IMR-90 (cell line): ENCODE data around the gene CHST6. TPM values are rescaled to one million over a fixed set of nuclear protein-coding genes. Genes with fewer than 3 reads are reported as not detected.

Experiments
- ATAC-seq: fragments of 200-7000 bp; cut with Tn5 transposase; 2 replicates; pipeline ENCODE4 v1.9.1; 2020; ENCODE audit warnings: low read depth, mild to moderate bottlenecking, moderate library complexity
- BruUV-seq: library from RNA; stranded (reverse); fragments of 400-500 nt; replicated peaks from 2 replicates; lab custom pipeline; 2021; lab: Mats Ljungman, UMichigan
- CTCF ChIA-PET: fragments of 300-600 bp; formaldehyde crosslinking; extraction: SDS; loops from one replicate; lab custom pipeline; 2021; ENCODE audit warnings: antibody characterized with exemption; lab: Yijun Ruan, JAX
- POLR2A ChIA-PET: fragments of 300-600 bp; sonication (Branson Sonifier 250); formaldehyde crosslinking; loops from one replicate; lab custom pipeline; 2022; ENCODE audit warnings: antibody characterized with exemption; ENCODE audit not compliant: unreplicated experiment; lab: Charles Lee
- DNase-seq: peaks from one replicate; pipeline ENCODE4 v3.0.0; 2013
- H2AFZ ChIP-seq: replicated peaks from 2 replicates; pipeline ENCODE3; 2013; ENCODE audit warnings: low read length, mild to moderate bottlenecking; ENCODE audit not compliant: poor library complexity
- H2AK5ac ChIP-seq: 2 replicates; pipeline ENCODE4 v1.6.1; 2013; ENCODE audit warnings: low read depth, low read length, inconsistent platforms
- H2AK9ac ChIP-seq: replicated peaks from 2 replicates; pipeline ENCODE3; 2013; ENCODE audit warnings: mild to moderate bottlenecking, low read depth, low read length, moderate library complexity; ENCODE audit not compliant: poor library complexity
- H2BK120ac ChIP-seq: 2 replicates; pipeline ENCODE4 v1.6.1; 2013; ENCODE audit warnings: low read depth, low read length, inconsistent platforms
- H2BK15ac ChIP-seq: 3 replicates; pipeline ENCODE4 v1.6.1; 2013; ENCODE audit warnings: low read depth, low read length, inconsistent platforms
- H2BK20ac ChIP-seq: 2 replicates; pipeline ENCODE4 v1.6.1; 2013; ENCODE audit warnings: low read depth, mild to moderate bottlenecking, inconsistent platforms, low read length, moderate library complexity
- H2BK5ac ChIP-seq: 2 replicates; pipeline ENCODE4 v1.6.1; 2013; ENCODE audit warnings: mild to moderate bottlenecking, low read depth, low read length, inconsistent platforms; ENCODE audit not compliant: poor library complexity, severe bottlenecking
- H3K14ac ChIP-seq: replicated peaks from 2 replicates; pipeline ENCODE4 v1.6.1; 2013; ENCODE audit warnings: low read depth, low read length, inconsistent platforms
- H3K18ac ChIP-seq: 2 replicates; pipeline ENCODE4 v1.6.1; 2013; ENCODE audit warnings: low read depth, low read length, control low read depth
- H3K23ac ChIP-seq: 2 replicates; pipeline ENCODE4 v1.6.1; 2013; ENCODE audit warnings: low read depth, low read length, inconsistent platforms
- H3K27ac ChIP-seq: 2 replicates; pipeline ENCODE4 v1.5.1; 2013; ENCODE audit warnings: mild to moderate bottlenecking, control low read depth, low read length; ENCODE audit not compliant: insufficient read depth
- H3K27me3 ChIP-seq: 2 replicates; pipeline ENCODE4 v1.6.1; 2013; ENCODE audit warnings: low read length; ENCODE audit not compliant: control insufficient read depth, insufficient read depth
- H3K36me3 ChIP-seq: 2 replicates; pipeline ENCODE4 v1.6.1; 2013; ENCODE audit warnings: low read length, mixed read lengths; ENCODE audit not compliant: control insufficient read depth, insufficient read depth
- H3K4ac ChIP-seq: 2 replicates; pipeline ENCODE4 v1.6.1; 2013; ENCODE audit warnings: low read depth, low read length, inconsistent platforms
- H3K4me1 ChIP-seq: 2 replicates; pipeline ENCODE4 v1.6.1; 2013; ENCODE audit warnings: low read length, mixed read lengths; ENCODE audit not compliant: control insufficient read depth, insufficient read depth
- H3K4me2 ChIP-seq: 2 replicates; pipeline ENCODE4 v1.6.1; 2013; ENCODE audit warnings: low read depth, mild to moderate bottlenecking, control low read depth, low read length, moderate library complexity
- H3K4me3 ChIP-seq: 2 replicates; pipeline ENCODE4 v1.5.1; 2013; ENCODE audit warnings: low read depth, mild to moderate bottlenecking, control low read depth, low read length, moderate library complexity; ENCODE audit not compliant: insufficient read depth
- H3K56ac ChIP-seq: 2 replicates; pipeline ENCODE4 v1.6.1; 2013; ENCODE audit warnings: low read length, inconsistent platforms; ENCODE audit not compliant: insufficient read depth; ENCODE audit errors: extremely low read depth
- H3K79me1 ChIP-seq, 2 experiments: 2 replicates each; pipeline ENCODE4 v1.6.1; 2013; ENCODE audit warnings: low read length in 2 of 2, inconsistent platforms in 1 of 2, low read depth in 1 of 2
- H3K9ac ChIP-seq: 2 replicates; pipeline ENCODE4 v1.6.1; 2013; ENCODE audit warnings: low read depth, low read length, control low read depth
- H3K9me1 ChIP-seq: 2 replicates; pipeline ENCODE4 v1.6.1; 2013; ENCODE audit warnings: low read length, inconsistent platforms; ENCODE audit not compliant: insufficient read depth
- H3K9me3 ChIP-seq: 2 replicates; pipeline ENCODE4 v1.6.1; 2013; ENCODE audit warnings: low read length; ENCODE audit not compliant: control insufficient read depth, insufficient read depth
- H4K20me1 ChIP-seq: 2 replicates; pipeline ENCODE4 v1.6.1; 2013; ENCODE audit warnings: low read length, inconsistent platforms; ENCODE audit not compliant: insufficient read depth
- H4K5ac ChIP-seq: 2 replicates; pipeline ENCODE4 v1.6.1; 2013; ENCODE audit warnings: mild to moderate bottlenecking, low read depth, low read length, control low read depth
- H4K8ac ChIP-seq, 2 experiments: 2 replicates each; pipeline ENCODE4 v1.6.1; 2013; ENCODE audit warnings: low read depth in 2 of 2, low read length in 2 of 2, control low read depth in 1 of 2, inconsistent platforms in 1 of 2
- H4K91ac ChIP-seq: 2 replicates; pipeline ENCODE4 v1.6.1; 2013; ENCODE audit warnings: low read depth, low read length, inconsistent platforms; ENCODE audit not compliant: insufficient read depth
- MAFK ChIP-seq: IDR thresholded peaks from 2 replicates; pipeline ENCODE4 v1.6.1; 2012; ENCODE audit warnings: low read depth, low read length, improper control_type of control experiment
- WGBS, 2 experiments: methylation state at CpG; one replicate each; pipeline versions ENCODE4 v1.1.5 to v1.1.7; 2013; ENCODE audit warnings: missing lambda C conversion rate in 2 of 2; ENCODE audit not compliant: insufficient read length in 1 of 2; ENCODE audit errors: extremely low coverage in 2 of 2; 5-methylcytosine and 5-hydroxymethylcytosine counted together
- dilution Hi-C: fragments of 300-500 bp; cut with HindIII; formaldehyde crosslinking; loops from one replicate; pipeline ENCODE4 v1.14.3; 2018; ENCODE audit warnings: low sequenced_read_pairs; ENCODE audit not compliant: unreplicated experiment
- in situ Hi-C: fragments of 300-500 bp; cut with MboI; formaldehyde crosslinking; loops from 3 replicates; pipeline ENCODE4 v1.14.3; 2019; ENCODE audit warnings: low sequenced_read_pairs, inconsistent platforms, mixed read lengths
- intact Hi-C: fragments of 100-400 bp; cut with micrococcal nuclease; formaldehyde crosslinking; loops from 2 replicates; pipeline ENCODE4 v1.10.0; 2022
- polyA plus RNA-seq, 3 experiments: library from polyadenylated mRNA; depleted of rRNA; stranded (reverse); fragments of >200 nt; gene quantifications; 2 replicates each; pipeline ENCODE4 v1.2.3, GENCODE V29; 2012; ENCODE audit warnings: low replicate concordance in 1 of 3
- total RNA-seq: library from RNA; depleted of rRNA; stranded (reverse); fragments of >200 nt; gene quantifications from 2 replicates; pipeline ENCODE4 v1.2.3, GENCODE V29; 2012

Gene CHST6
- total and polyA plus RNA-seq, 2 of the 4 experiments (the other 2 are of a cell fraction): under 0.01 to 0.12 TPM

DNA sequence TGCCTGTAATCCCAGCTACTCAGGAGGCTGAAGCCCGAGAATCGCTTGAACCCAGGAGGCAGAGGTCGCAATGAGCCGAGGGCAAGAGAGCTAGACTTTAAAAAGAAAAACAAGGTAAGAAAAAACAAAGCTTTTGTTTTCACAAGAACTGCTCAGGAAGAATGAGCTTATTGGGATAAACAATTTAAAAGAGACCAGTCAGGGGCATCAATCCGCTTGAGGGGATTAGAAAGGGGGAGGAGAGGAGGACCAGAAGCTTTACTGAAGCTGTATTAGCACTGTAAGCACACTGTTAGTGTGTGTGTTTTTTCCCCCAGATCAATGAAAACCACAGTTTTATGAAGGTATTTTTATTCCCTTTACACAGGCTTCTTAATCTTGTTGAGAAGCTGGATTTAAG lies 39.6 kb downstream of the CHST6 start:
- Histone ChIP-seq H2BK20ac (no peak overlapping the region), H3K79me1 (peaks cover 33 to 73% of the 10 kb centered on the region in 2 experiments), H3K27me3 (no peaks in the 10 kb centered on the region), H4K8ac (no peak overlapping the region), H2BK120ac (no peak overlapping the region), H3K9me1 (peaks cover 19% of the 10 kb centered on the region), H4K5ac (no peak overlapping the region), H3K4me3 (no peak overlapping the region), H3K4me2 (no peak overlapping the region), H3K36me3 (peaks cover 4% of the 10 kb centered on the region), H3K9ac (no peak overlapping the region), H3K14ac (no peak overlapping the region), H4K20me1 (peaks cover 41% of the 10 kb centered on the region), H3K4ac (no peak overlapping the region), H3K27ac (no peak overlapping the region), H2BK15ac (no peak overlapping the region), H3K9me3 (no peaks in the 10 kb centered on the region), H2BK5ac (no peak overlapping the region), H3K56ac (no peak overlapping the region), H2AFZ (no peak overlapping the region), H3K23ac (no peak overlapping the region), H3K18ac (no peak overlapping the region), H2AK5ac (no peak overlapping the region), H3K4me1 (no peaks in the 10 kb centered on the region; the same call in 1 of the 2 replicates), H2AK9ac (no peak overlapping the region), H4K91ac (no peak overlapping the region)
- CTCF ChIA-PET: no interaction called here
- DNase-seq (no peak), ATAC-seq (no peak)
- dilution Hi-C loops (no loop called here), intact Hi-C loops (no loop called here), in situ Hi-C loops (no loop called here)
- BruUV-seq: no TSS peak
- 60% methylated on average over 3 of the region's 5 CpGs; no CpG with 5 or more reads in 1 of the 2 experiments for WGBS, 2 experiments
- TF ChIP-seq MAFK: no peak
- POLR2A ChIA-PET: interaction anchor here (0.6 kb wide), 1 partner anchor 298 kb away, joined by 9 read pairs; no protein-coding TSS in a partner anchor
